ENCODE data around the gene DMD. TPM values are rescaled to one million over a fixed set of nuclear protein-coding genes. Genes with fewer than 3 reads are reported as not detected.

Gene DMD
- total and polyA plus RNA-seq, 2 donors from 2014 or later: 4.2 to 17.9 TPM

DNA sequence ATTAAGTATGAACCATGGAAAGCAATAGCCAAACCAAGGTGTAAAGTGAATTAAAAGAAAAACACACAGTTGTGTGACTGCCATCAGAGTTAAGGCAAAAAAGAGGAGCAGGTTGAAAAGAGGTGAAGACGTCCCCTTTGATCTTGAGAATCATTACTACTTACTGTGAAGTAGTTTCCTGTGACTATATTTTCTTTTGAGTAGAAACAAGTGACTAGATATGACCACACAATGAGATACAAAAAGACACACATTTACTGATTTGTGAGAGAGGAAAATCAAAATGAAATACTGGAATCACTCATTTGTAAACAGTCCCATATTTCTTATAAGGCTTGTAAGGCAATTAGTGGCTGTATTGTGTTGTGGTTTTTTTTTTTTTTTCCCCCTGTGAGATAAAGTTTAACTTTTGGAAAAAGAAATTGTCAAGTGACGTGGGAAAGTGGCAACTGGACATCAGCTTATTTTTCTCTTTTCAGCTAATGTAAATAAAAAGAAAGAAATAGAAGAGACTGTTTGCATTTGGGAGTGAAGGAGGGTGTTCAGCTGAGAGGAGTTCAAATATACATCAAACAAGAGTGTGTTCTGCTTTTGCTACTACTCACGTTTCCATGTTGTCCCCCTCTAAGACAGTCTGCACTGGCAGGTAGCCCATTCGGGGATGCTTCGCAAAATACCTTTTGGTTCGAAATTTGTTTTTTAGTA lies 2033.1 kb downstream of the DMD start:
- Histone ChIP-seq H3K27ac (ENCODE audit: low read depth in 2 of 2, low read length in 2 of 2) (no peak overlapping the region), H3K36me3 (ENCODE audit: control insufficient read depth in 2 of 3, insufficient read depth in 3 of 3, low read length in 3 of 3) (no peaks in the 10 kb centered on the region), H3K27me3 (ENCODE audit: control insufficient read depth, insufficient read depth, low read length) (peaks cover under 1% of the 10 kb centered on the region), H3K4me3 (ENCODE audit: low read length in 3 of 3) (no peak overlapping the region), H3K9me3 (ENCODE audit: control insufficient read depth in 2 of 3, insufficient read depth in 1 of 3, low read length in 3 of 3) (no peaks in the 10 kb centered on the region), H3K4me1 (ENCODE audit: control insufficient read depth in 2 of 3, insufficient read depth in 2 of 3, low read depth in 1 of 3, low read length in 3 of 3) (no peaks in the 10 kb centered on the region), H3K9ac (ENCODE audit: low read length in 3 of 3) (no peak overlapping the region)
- intact Hi-C loops (cut with DNase I): no loop called here
- DNase-seq (no peak), FAIRE-seq (no peak)
- TF ChIP-seq CTCF (IDR thresholded peaks at IDR 0.05; ENCODE audit: borderline replicate concordance, extremely low read depth, insufficient read depth): no peak

GRCh38 chrX:31170792-31171191 lies 2040.6 kb downstream of the DMD start:
- Histone ChIP-seq H3K27ac (ENCODE audit: low read depth in 2 of 2, low read length in 2 of 2) (no peak overlapping the region), H3K9me3 (ENCODE audit: control insufficient read depth in 2 of 3, insufficient read depth in 1 of 3, low read length in 3 of 3) (no peaks in the 10 kb centered on the region), H3K36me3 (ENCODE audit: control insufficient read depth in 2 of 3, insufficient read depth in 3 of 3, low read length in 3 of 3) (no peaks in the 10 kb centered on the region), H3K4me1 (ENCODE audit: control insufficient read depth in 2 of 3, insufficient read depth in 2 of 3, low read depth in 1 of 3, low read length in 3 of 3) (no peaks in the 10 kb centered on the region), H3K9ac (ENCODE audit: low read length in 3 of 3) (no peak overlapping the region), H3K27me3 (ENCODE audit: control insufficient read depth, insufficient read depth, low read length) (peaks cover 2% of the 10 kb centered on the region), H3K4me3 (ENCODE audit: low read length in 3 of 3) (no peak overlapping the region)
- no peak for TF ChIP-seq CTCF (IDR thresholded peaks at IDR 0.05; ENCODE audit: borderline replicate concordance, extremely low read depth, insufficient read depth)
- intact Hi-C loops (cut with DNase I): no loop called here
- no peak for FAIRE-seq
- no peak for DNase-seq

DNA sequence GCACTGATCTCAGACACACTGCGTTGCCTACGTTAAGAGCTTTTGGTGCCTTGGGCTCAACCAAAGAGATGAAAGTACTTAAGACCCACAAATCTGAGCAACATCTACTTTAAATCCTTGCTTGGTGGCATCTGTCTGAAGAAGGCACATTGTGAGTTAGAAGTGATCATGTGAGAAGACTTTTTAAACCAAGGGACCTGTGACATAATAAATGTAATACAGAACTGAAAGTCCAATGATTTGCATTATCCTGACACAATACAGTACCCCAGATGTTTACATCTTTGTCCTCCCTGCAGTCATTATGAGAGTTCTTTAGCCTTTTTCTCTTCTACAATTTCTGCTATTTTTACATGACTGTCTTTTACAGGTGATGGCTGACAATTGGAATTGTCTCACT lies 2042.8 kb downstream of the DMD start:
- H3K4me3 ChIP-seq (ENCODE audit: low read length in 3 of 3): no peak overlapping the region
- no peaks in the 10 kb centered on the region for H3K9me3 ChIP-seq (ENCODE audit: control insufficient read depth in 2 of 3, insufficient read depth in 1 of 3, low read length in 3 of 3)
- H3K27ac ChIP-seq (ENCODE audit: low read depth in 2 of 2, low read length in 2 of 2): no peak overlapping the region
- no peak for DNase-seq
- peaks cover 2% of the 10 kb centered on the region for H3K27me3 ChIP-seq (ENCODE audit: control insufficient read depth, insufficient read depth, low read length)
- H3K9ac ChIP-seq (ENCODE audit: low read length in 3 of 3): no peak overlapping the region
- intact Hi-C loops (cut with DNase I): no loop called here
- TF ChIP-seq CTCF (IDR thresholded peaks at IDR 0.05; ENCODE audit: borderline replicate concordance, extremely low read depth, insufficient read depth): no peak
- no peaks in the 10 kb centered on the region for H3K4me1 ChIP-seq (ENCODE audit: control insufficient read depth in 2 of 3, insufficient read depth in 2 of 3, low read depth in 1 of 3, low read length in 3 of 3)
- no peaks in the 10 kb centered on the region for H3K36me3 ChIP-seq (ENCODE audit: control insufficient read depth in 2 of 3, insufficient read depth in 3 of 3, low read length in 3 of 3)
- FAIRE-seq: no peak

DNA sequence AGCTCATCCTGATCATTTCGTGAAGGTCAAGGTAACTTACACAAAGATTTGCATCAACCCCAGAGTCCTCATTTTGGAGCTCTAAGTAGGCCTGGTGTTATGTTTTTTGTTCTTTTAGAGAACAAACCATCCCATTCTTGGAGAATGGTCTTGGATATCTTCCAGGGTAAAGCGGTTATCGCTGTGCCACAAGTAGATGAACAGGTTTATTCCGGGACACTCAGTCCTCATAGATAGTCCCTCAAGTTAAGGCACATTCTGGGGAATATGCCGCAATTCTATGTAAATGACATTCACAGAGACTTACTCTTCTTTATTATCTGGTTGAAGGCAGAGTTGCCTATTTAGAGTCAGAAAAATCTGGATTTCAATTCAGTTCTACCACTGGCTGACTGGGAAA lies 2044.5 kb downstream of the DMD start:
- no peak for TF ChIP-seq CTCF (IDR thresholded peaks at IDR 0.05; ENCODE audit: borderline replicate concordance, extremely low read depth, insufficient read depth)
- Histone ChIP-seq H3K36me3 (ENCODE audit: control insufficient read depth in 2 of 3, insufficient read depth in 3 of 3, low read length in 3 of 3) (no peaks in the 10 kb centered on the region), H3K9ac (ENCODE audit: low read length in 3 of 3) (no peak overlapping the region), H3K4me1 (ENCODE audit: control insufficient read depth in 2 of 3, insufficient read depth in 2 of 3, low read depth in 1 of 3, low read length in 3 of 3) (no peaks in the 10 kb centered on the region), H3K4me3 (ENCODE audit: low read length in 3 of 3) (no peak overlapping the region), H3K27me3 (ENCODE audit: control insufficient read depth, insufficient read depth, low read length) (peaks cover 3% of the 10 kb centered on the region), H3K27ac (ENCODE audit: low read depth in 2 of 2, low read length in 2 of 2) (no peak overlapping the region), H3K9me3 (ENCODE audit: control insufficient read depth in 2 of 3, insufficient read depth in 1 of 3, low read length in 3 of 3) (no peaks in the 10 kb centered on the region)
- FAIRE-seq (no peak), DNase-seq (no peak)
- intact Hi-C loops (cut with DNase I): no loop called here

Measured in kidney (tissue), 14 donors.